ENCODE measurements around the gene ITK.

The ITK gene

DNA sequence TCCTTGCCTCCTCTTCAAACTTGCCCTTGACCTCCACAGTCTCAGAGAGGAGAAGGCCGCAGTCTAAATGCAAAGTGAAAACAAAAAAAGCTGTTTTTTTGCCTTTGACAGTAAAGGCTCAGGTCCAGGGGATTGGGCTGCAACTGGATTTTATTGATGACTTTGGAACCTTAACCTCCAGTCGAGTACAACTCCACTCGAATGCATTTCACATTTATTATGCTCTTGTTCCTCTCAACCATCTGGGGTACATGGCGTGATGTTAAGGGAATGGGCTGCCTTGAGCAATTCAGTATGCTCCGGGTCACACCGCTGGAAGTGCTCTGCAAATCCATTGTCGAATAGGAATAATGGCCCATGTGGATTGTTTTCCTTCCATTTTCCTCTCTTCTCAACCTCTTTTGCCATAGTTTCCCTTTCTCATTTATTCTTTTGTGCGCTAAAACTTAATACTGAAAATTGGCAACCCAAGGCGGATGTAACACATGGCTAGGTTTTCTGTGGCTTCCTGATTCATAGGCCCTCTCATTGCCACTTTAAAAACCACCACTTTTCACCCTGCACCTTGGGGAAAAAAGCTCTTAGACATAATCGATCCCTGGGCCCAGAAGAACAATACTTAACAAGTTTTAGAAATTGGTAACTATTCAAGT is 34.3 kb downstream of the ITK start:
- TF ChIP-seq, protein P1, sequence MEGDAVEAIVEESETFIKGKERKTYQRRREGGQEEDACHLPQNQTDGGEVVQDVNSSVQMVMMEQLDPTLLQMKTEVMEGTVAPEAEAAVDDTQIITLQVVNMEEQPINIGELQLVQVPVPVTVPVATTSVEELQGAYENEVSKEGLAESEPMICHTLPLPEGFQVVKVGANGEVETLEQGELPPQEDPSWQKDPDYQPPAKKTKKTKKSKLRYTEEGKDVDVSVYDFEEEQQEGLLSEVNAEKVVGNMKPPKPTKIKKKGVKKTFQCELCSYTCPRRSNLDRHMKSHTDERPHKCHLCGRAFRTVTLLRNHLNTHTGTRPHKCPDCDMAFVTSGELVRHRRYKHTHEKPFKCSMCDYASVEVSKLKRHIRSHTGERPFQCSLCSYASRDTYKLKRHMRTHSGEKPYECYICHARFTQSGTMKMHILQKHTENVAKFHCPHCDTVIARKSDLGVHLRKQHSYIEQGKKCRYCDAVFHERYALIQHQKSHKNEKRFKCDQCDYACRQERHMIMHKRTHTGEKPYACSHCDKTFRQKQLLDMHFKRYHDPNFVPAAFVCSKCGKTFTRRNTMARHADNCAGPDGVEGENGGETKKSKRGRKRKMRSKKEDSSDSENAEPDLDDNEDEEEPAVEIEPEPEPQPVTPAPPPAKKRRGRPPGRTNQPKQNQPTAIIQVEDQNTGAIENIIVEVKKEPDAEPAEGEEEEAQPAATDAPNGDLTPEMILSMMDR (IDR thresholded peaks at IDR 0.05; ENCODE audit: extremely low read depth, insufficient read depth, missing control alignments) = no peak
- in situ Hi-C loops (cut with MboI; ENCODE audit: low pct_unique_long_range_greater_than_20kb, low sequenced_read_pairs, unreplicated experiment) = no loop called here
- DNase-seq (ENCODE audit: low spot score) = peak; percentile 15

DNA sequence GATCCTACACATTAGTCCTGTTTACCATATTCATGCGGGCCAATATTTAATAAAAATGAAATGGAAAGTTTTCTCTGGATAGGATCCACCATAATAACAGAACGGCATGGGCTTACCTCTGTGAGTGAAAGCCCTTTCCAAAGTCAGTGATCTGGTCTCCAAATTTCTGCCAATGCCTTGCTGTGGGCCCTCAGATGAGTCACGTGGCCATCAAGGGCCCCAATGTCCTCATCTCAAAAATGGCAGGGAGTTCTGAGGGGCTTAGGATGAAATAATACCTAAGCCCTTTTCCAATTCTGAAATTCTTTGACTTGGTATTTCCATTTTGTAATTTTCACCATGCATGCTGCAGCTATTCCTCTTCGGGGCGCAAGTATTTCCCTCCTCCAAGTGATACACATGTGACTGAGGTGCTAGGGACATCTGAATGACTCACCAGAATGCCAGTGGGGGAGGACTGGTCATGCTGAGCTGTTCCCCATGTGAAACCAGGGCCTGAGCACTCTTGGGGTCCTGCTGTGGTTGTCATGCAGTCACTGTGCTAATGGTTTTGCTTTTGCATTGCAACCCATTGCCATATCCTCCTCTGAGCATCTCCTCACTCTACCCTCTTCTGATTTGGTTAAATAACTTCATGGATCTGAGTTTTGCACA is 35.0 kb downstream of the ITK start:
- TF ChIP-seq, protein P1 (IDR thresholded peaks at IDR 0.05; ENCODE audit: extremely low read depth, insufficient read depth, missing control alignments) = no peak
- DNase-seq (ENCODE audit: low spot score) = no peak
- in situ Hi-C loops (cut with MboI; ENCODE audit: low pct_unique_long_range_greater_than_20kb, low sequenced_read_pairs, unreplicated experiment) = no loop called here

DNA sequence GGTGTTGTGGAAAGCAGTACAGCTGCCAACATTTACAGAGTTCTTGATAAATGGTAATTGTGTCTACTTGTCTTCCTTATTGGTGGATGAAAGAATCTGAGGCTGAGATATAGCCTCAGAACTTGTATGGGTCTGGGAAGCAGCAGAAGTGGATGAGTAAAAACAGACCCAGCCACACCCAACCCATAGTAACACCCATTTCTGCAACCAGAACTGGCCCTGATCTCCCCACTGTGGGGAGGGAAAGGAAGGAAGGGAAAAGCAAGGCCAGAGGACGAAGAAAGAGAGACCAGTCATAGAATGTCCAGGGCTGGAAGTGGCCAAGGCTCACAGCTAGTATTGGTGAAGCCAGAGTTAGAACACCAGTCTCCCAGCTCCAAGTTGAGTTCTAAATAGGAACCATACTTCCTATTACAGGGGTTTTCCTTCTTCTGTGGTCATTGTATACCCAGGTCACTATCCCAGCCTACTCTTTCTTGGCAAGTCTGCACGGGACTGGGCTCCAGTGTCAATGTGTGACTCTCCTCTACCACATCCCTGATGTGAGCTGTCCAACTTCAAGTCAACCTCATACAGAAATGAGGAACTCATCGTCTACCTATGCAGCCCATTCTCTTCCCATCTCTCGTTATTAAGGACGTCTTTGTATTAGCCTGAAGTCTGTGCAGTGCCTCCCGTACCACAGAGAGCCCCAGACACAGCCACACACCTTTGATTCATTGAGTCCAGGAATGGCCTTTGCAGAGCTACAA is 35.9 kb downstream of the ITK start:
- TF ChIP-seq, protein P1 (IDR thresholded peaks at IDR 0.05; ENCODE audit: extremely low read depth, insufficient read depth, missing control alignments) = no peak

DNA sequence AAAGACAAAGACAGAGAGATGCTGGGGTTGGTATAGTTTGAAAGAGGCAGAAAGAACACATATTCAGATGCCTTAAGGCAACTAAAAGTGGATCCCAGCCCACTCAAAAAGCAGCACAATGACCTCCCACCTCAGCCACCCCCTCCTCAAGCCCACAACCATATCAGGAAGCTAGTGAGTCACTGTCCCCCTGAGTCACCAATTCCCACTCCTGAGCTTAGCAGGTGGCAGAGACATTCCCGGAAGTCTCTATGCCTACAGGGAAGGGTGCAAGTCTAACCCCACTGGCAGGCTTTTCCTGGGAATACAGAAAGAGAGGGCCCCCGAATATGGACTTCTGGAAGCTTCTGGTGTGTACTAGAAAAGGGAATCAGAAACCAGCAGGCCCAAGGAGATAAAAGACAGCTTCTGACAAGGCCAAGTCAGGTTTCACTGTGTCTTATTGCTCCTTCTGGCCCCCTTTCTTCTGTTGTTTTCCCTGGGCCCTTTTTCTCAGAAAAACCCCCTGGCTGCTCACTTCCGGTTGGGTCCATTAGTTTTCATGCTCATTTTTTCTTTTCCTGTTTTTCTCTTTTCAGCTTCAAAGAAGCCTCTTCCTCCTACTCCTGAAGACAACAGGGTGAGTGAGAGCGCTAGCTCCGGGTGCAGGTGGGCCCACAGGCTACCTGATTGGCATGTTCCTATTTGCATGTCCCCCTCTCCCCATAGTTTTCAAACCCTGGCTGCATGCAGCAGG is 36.8 kb downstream of the ITK start:
- no peak for DNase-seq (ENCODE audit: low spot score)
- in situ Hi-C loops (cut with MboI; ENCODE audit: low pct_unique_long_range_greater_than_20kb, low sequenced_read_pairs, unreplicated experiment) = no loop called here
- TF ChIP-seq, protein P1 (IDR thresholded peaks at IDR 0.05; ENCODE audit: extremely low read depth, insufficient read depth, missing control alignments) = no peak

More for the DNA sequence above, 35.9 kb downstream of the ITK start:
- in situ Hi-C loops (cut with MboI; ENCODE audit: low pct_unique_long_range_greater_than_20kb, low sequenced_read_pairs, unreplicated experiment) = no loop called here
- DNase-seq (ENCODE audit: low spot score) = no peak

DNA sequence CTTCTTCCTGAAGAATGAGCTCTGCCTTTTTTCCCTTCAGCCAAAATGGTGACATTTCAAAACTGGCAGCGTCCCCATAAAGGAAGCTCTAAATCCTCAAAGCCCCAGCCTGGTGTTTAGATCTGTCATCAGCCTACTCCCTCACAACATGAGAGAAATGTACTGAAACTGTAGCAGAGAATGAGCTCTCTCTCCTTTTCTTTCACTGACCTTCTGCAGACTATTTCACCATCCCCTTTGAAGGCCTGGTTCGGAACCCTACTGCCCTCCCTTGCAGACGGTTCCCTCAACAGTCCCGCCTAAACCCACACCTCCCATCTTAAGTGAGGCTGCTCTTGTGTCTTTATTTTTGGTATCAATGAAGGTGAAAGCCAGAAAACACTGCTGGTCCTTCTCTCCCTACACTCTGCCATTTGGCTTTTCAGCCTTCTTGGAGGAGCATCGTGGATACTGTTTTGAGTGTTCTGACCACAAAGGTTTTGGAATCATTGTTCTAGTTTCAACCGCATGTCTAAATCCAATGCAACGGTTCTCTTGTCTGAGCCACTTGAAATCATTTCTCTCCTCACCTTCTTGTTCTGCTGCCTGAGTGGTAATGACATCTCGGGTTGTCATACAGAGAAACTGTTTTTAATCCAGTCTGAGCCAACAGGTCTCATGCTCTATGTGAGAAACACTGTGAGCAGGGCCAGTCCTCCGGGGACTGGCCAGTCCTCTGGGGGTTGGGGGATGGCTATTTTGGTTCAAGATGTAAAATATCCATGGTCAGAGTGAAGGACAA is 39.0 kb downstream of the ITK start:
- TF ChIP-seq, protein P1 (IDR thresholded peaks at IDR 0.05; ENCODE audit: extremely low read depth, insufficient read depth, missing control alignments) = no peak
- in situ Hi-C loops (cut with MboI; ENCODE audit: low pct_unique_long_range_greater_than_20kb, low sequenced_read_pairs, unreplicated experiment) = no loop called here
- DNase-seq (ENCODE audit: low spot score) = peak; percentile 46
